ENCODE data around the gene NAXD.
"Not testable (repeated sequence)": the region's sequence is repeated elsewhere in the genome, so short reads cannot be mapped to it uniquely, and the experiment has no call there.

The NAXD gene

DNA sequence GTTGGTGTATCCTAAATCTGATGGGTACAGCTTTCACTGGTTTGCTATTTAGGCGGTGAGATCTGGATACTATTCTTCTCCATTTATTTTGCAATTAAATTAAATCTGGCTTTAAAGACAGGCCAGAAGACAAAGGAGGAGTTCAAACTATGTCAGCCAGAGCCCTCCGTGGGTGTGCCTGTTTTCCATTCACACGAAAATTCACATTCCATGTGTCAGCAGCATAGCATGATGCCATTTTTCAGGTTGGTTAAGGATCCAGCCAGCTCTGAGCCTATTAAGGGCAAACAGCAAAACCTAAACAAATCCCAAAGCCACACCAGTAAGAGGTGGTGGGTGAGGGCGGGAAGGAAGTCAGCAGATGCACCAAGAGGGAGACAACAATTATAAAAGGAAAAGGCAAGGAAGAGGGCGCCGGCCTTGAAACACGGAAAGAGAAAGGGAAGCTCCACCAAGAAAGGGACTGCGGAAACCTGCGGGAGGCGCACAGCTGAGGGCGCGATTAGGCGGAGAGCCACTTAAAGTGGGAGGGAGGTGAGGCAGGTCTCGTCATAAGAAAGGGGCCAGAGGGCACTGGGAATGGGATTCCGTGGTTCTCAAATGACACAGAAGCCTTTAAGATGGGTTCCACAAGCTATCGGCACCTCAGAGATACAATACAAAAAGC lies 47.6 kb downstream of the NAXD start:
- DNase-seq (ENCODE audit: low read depth in 2 of 2) = no peak

- no peak for DNase-seq (ENCODE audit: low read depth in 2 of 2)
These were observed 48.1 kb downstream of the NAXD start for GRCh38 chr13:110663491-110663890.

DNA sequence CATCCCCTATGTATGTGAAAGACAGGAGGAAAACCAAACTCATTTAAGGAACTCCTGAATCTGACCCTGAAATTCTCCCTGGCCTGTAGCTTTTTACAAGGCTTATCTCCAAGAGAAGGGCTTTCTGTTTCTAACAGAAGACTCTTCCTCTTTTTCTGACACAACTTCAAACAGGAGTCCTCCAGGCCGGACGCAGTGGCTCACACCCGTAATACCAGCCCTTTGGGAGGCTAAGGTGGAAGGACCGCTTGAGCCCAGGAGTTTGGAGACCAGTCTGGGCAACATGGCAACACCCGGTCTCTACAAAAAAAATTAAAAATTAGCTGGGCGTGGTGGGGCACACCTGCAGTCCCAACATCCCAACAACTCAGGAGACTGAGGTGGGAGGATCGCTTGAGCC lies 48.7 kb downstream of the NAXD start:
- DNase-seq (ENCODE audit: low read depth in 2 of 2) = no peak

GRCh38 chr13:110664673-110665072 lies 49.3 kb downstream of the NAXD start:
- DNase-seq (ENCODE audit: low read depth in 2 of 2) = no peak

DNA sequence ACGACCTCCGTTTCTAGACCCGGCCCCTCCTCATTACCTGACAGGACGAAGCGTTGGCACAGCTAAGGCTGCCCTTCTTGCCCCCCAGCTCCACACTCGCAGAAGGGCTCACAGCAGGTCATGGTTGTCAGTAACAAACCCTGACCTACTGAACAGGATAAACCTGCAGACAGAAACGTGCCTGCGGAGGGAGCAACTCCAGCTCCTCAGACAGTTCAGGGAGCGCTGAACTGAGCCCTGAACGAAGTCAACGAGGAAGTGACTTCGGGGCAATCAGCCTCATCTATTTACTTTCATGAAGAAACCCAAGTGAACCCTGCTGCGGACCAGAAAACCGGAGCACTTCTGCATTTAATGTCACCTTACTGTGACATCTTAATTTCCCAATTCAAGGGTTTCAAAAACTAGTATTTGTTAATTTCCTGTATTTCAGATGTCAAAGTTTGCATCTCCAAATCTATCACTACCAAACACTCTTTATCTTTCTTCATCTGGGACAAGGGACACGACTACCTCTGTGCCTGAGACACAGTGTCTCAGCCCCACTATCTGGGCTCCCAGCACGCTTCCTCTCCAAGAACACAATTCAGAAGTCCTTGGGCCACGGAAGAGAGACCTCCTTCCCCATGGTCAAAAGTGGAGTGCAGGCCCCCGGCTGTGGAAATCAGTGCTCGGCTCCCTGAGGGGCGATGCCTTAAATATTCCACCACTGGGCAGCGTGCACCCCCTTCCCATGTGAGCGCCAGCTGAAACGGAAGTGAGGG lies 50.3 kb downstream of the NAXD start:
- DNase-seq (ENCODE audit: low read depth in 2 of 2) = no peak

DNA sequence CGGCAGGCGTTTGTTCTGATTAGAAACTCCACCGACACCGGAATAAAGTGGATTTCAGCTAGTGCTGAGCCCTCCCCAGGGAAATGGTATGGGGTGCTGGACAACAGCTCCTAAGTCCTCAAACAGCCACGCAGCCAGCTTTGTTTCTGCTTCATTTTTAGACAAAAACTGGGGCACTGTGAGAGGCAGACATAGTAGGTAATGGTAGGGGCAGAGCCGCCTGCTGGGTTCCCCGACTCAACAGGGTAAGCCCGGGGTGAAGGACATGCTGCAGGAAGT lies 50.8 kb downstream of the NAXD start:
- no peak for DNase-seq (ENCODE audit: low read depth in 2 of 2)

DNA sequence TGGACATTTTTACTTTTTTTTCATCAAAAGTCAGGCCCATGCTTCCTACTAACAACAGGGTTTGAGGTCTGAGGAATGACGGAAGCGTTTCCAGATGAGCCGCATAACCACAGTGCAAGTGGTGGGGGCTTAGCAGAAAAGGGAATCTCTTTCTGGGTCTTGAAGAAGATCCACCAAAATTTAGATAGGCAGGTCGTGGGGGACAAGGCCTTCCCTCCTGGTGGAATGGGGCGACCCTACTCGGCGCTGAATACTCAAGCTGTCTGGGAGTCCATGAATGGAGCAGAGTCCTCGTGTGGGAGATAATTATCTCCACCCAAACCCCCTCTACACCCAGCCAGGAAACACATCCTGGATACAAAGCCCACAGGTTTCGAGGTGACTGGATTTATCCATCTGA lies 53.7 kb downstream of the NAXD start:
- DNase-seq (ENCODE audit: low read depth in 2 of 2) = no peak

DNA sequence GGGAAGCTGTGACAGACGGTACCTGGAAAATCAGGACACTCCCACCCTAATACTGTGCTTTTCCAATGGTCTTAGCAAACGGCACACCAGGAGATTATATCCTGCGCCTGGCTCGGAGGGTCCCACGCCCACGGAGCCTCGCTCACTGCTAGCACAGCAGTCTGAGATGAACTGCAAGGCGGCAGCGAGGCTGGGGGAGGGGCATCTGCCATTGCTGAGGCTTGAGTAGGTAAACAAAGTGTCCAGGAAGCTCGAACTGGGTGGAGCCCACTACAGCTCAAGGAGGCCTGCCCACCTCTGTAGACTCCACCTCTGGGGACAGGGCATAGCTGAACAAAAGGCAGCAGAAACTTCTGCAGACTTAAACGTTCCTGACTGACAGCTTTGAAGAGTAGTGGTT lies 54.5 kb downstream of the NAXD start:
- DNase-seq (ENCODE audit: low read depth in 2 of 2) = not testable (repeated sequence)

- peak; percentile 7 to 57 for DNase-seq (ENCODE audit: low read depth in 2 of 2)
These were observed 61.5 kb downstream of the NAXD start for GRCh38 chr13:110676595-110677587.

- peak in 1 of 2 donors; percentile 28 for DNase-seq (ENCODE audit: low read depth in 2 of 2)
These were observed 62.6 kb downstream of the NAXD start for GRCh38 chr13:110677731-110678545.

GRCh38 chr13:110680852-110681251 lies 65.5 kb downstream of the NAXD start:
- no peak for DNase-seq (ENCODE audit: low read depth in 2 of 2)

DNA sequence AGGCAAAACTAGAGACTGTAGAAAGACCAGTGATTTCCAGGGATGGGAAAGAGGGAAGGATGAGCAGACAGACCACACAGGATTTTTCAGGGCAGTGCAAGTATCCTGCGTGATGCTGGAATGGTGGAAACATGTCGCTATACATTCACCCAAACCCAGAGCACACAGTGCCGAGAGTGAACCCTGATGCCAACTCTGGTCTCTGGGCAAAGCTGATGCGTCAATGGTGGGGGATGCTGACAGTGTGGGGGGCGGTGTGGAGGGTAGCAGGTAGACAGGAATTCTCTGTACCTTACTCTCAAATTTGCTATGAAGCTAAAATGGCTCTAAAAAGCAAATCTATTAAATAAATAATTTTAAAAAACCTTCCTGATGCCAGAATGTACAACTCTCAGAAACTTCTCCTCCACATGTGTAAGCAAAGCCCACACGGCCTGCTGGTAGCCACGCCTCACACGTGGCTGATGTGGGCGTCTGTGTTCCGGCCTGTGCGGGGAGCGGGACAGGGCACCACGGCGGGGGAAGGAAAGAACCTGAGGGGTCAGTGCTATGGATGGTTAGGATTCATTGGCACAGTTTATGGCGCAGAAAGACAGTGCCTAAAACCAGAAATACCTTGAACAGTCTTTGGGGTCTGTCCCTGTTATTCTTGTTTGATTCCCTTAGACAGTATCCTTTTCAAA lies 66.7 kb downstream of the NAXD start:
- DNase-seq (ENCODE audit: low read depth in 2 of 2) = no peak

DNA sequence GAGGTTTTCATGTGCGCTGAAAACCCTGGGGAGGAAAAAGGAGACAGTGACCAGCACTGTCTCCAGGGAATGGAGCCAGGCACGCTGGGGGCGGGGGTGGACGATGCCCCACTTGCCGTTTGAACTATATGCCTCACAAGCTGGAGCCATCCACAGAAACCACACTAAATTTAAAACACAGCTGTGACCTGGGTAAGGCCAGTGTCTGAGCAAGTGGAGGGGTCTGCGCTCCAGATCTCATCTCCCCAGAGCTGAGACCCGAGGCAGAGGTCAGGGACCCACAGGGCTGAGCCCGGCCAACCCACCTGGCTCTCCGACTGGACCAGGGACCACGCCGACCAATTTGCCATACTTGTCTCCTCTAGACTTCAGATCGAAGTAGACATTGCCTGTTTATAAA lies 67.4 kb downstream of the NAXD start:
- no peak for DNase-seq (ENCODE audit: low read depth in 2 of 2)

GRCh38 chr13:110683203-110683883 lies 68.0 kb downstream of the NAXD start:
- no peak for DNase-seq (ENCODE audit: low read depth in 2 of 2)

DNA sequence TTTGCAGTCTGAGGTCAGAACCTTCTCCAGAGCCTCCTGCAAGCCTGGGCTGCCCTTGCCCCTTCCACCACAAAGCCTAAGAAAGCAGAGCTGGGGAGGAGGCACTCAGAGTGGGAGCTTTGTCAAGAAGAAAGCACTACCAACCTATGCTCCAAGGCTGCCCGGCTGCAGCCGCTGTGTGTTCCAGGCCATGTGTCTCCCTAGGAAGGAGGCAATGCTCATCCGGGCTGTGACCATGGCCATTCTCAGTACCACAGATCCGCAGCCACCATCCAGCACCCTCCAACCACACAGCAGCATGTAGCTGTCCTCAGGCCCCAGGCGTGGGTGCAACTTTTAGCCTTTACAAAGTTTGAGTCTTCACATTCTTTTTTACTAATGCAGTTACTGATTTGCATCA lies 68.6 kb downstream of the NAXD start:
- DNase-seq (ENCODE audit: low read depth in 2 of 2) = no peak

DNA sequence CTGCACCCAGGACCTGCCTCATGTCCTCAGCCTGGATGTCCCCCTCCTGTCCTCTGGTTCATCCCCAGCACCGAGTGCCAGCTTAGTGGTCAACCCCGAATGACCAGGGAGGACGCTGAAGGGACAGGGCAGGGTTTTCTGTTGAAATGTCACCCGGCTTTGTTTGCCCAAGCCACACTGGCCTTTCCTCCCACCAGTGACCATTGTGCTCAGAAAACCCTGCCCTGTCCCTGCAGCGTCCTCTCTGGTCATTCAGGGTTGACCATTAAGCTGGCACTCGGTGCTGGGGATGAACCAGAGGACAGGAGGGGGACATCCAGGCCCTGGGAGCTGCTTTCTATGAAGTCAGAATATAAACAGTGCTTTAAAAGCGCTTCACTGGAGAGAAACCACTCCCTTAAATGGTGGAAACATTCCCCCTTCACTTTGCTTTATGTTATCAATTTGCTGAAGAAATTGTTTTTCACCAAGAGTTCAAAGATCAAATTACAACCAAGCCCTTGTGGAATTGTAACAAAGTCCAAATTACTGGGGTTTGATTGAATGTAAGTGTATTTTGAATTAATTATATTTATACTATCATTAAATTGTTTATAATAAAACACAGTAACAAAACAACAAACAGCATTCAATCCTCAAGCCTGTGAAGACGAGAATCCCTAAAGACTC lies 69.2 kb downstream of the NAXD start:
- no peak for DNase-seq (ENCODE audit: low read depth in 2 of 2)

DNA sequence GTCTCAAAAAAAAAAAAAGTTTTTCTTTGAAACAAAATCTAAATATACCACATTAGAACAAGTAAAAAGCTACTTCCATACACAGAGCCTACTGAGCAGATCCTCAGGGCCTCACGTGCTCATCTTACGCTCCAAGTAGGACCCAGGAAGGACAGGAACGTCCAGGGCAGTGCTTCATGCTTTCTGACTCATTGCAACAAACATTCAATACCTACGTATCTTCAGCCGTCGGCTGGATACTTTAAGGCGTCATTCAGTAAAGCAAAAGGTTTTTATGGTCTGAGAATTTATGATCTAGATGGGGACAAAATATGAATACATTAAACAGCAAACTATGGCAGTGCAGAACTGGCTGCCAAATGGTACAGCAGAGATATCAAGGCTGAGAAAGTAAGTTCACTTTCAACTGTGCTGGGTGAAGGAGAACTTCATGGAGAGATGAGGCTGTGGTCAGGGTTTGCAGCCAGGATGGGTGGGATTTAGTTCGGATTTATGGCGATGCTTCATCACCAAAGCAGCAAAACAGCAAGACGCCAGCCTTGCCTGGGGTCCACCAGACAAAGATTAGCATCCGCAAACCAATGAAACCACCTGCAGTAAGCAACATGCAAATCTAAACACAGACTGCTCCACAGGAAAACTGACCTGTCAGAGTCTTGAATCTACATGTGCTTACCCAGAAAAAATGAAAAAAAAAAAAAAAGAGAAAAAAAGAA lies 70.1 kb downstream of the NAXD start:
- no peak for DNase-seq (ENCODE audit: low read depth in 2 of 2)

DNA sequence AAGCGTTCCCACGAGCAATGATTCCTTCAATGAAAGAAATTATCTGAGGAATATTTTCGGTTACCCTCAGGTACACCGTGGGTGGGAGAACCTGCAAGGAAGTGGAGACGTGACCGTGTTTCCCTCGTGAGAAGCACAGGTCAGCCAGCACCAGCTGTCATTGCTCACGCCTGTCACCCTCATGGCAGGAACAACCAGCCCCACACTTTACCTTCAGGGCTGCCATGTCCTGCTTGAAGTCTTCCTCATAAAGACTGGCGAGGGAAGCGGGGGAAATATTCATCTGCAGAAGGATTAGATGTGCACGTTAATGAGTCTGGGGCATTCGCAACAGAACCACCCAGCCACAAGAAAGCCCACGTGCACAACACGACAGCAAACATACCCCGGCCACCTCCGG lies 72.4 kb downstream of the NAXD start:
- DNase-seq (ENCODE audit: low read depth in 2 of 2) = no peak

GRCh38 chr13:110689041-110689440 lies 73.7 kb downstream of the NAXD start:
- DNase-seq (ENCODE audit: low read depth in 2 of 2) = no peak

Measured in stimulated activated CD8-positive, alpha-beta memory T cell treated with anti-CD3 and anti-CD28 coated beads, Interleukin-15, amount 100 ng/mL, for 48 hours (primary cell).